K562 (cell line): ENCODE results near the gene DTNB.

Experiments
- ARHGAP35 ChIP-seq: fragments of 450-650 bp; IDR thresholded peaks from 2 replicates; pipeline ENCODE4 v1.6.1; 2018; ENCODE audit not compliant: partially characterized antibody
- BACH1 ChIP-seq: fragments of 200-800 bp; sonication (Bioruptor generic); IDR thresholded peaks from 2 replicates; pipeline ENCODE4 v1.6.1; 2016; ENCODE audit warnings: missing genetic modification characterization, missing compliant biosample characterization
- CEBPB ChIP-seq: fragments of 450-650 bp; IDR thresholded peaks from 2 replicates; pipeline ENCODE4 v1.6.1; 2016; ENCODE audit warnings: missing genetic modification characterization, missing compliant biosample characterization
- ETV6 ChIP-seq, 3 experiments: fragments of 150-350 bp in 1 of 3; sonication (generic) in 1 of 3; formaldehyde crosslinking in 1 of 3; IDR thresholded peaks; 2 replicates each; pipeline versions ENCODE4 v1.6.1 to v1.8.0; 2014 to 2022; ENCODE audit warnings: borderline replicate concordance in 2 of 3, low read depth in 2 of 3, antibody characterized with exemption in 1 of 3, low read length in 1 of 3, mild to moderate bottlenecking in 1 of 3, missing genetic modification reagents in 1 of 3
- FOSL1 ChIP-seq: fragments of 200-800 bp; sonication (Bioruptor generic); conservative IDR thresholded peaks from 2 replicates; pipeline ENCODE4 v1.6.1; 2016; ENCODE audit warnings: missing genetic modification characterization, missing compliant biosample characterization
- HNRNPLL ChIP-seq: fragments of 200-400 bp; formaldehyde crosslinking; IDR thresholded peaks from 2 replicates; pipeline ENCODE4 v1.6.1; 2017; ENCODE audit warnings: low read length, low read depth, mild to moderate bottlenecking; ENCODE audit not compliant: poor library complexity, severe bottlenecking
- KAT2B ChIP-seq: IDR thresholded peaks from one replicate; pipeline ENCODE4 v1.6.1; 2012; ENCODE audit warnings: low read depth, mild to moderate bottlenecking, control low read depth, inconsistent platforms, low read length, moderate library complexity
- MTA3 ChIP-seq: fragments of 450-650 bp; formaldehyde crosslinking; IDR thresholded peaks from 2 replicates; pipeline ENCODE4 v1.6.1; 2017; ENCODE audit warnings: mild to moderate bottlenecking, borderline replicate concordance
- POLR2A ChIP-seq: fragments of 450-650 bp; conservative IDR thresholded peaks from 2 replicates; pipeline ENCODE4 v1.6.1; 2016
- STAG1 ChIP-seq: sonication (generic); formaldehyde crosslinking; IDR thresholded peaks from 2 replicates; pipeline ENCODE4 v1.5.0; 2020; ENCODE audit warnings: missing genetic modification reagents, borderline replicate concordance
- TF ChIP-seq, protein P1 (sequence below), 3 experiments: IDR thresholded peaks in 2 of 3; conservative IDR thresholded peaks in 1 of 3; 2 replicates each; pipeline ENCODE4 v1.5.1; 2011 to 2012; ENCODE audit warnings: low read length in 3 of 3, mild to moderate bottlenecking in 3 of 3, control low read depth in 2 of 3, improper control_type of control experiment in 1 of 3, inconsistent platforms in 1 of 3, low read depth in 1 of 3, mixed read lengths in 1 of 3, moderate library complexity in 1 of 3; ENCODE audit not compliant: insufficient read depth in 2 of 3
- TF ChIP-seq, protein P2 (sequence below): sonication (generic); formaldehyde crosslinking; IDR thresholded peaks from 2 replicates; pipeline ENCODE4 v1.8.0; 2022; ENCODE audit warnings: mild to moderate bottlenecking, missing genetic modification reagents, borderline replicate concordance

DNA sequence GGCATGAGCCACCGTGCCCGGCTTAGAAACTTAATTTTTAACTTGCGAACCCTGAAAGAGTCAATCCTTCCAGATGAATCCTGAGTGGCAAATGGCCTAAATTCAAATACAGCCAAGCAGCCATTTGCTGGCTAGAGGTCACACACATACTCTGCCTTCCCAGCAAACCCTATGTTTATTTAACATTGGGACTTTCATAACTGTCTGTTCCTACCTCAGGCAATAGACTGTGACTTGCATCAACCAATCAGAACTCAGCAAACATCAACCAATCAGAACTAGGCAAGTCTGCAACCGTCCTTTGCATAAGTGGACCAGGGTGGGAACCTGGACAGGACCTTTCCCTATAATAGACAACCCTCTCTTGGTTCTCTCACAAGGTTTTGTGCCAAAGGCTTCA, 127.5 kb downstream of the DTNB start:
- TF ChIP-seq KAT2B (no peak), POLR2A (no peak), HNRNPLL (no peak), ETV6 (IDR thresholded peaks at IDR 0.05; ENCODE audit: borderline replicate concordance in 1 of 2, low read depth in 2 of 2, low read length in 1 of 2) (no peak), ETV6 (CRISPR knock-in tag; IDR thresholded peaks at IDR 0.05; ENCODE audit: borderline replicate concordance) (no peak), MTA3 (no peak), ARHGAP35 (no peak), BACH1 (no peak), FOSL1 (no peak), CEBPB (tag) (no peak), STAG1 (CRISPR knock-in tag) (no peak)
- TF ChIP-seq, protein P1, sequence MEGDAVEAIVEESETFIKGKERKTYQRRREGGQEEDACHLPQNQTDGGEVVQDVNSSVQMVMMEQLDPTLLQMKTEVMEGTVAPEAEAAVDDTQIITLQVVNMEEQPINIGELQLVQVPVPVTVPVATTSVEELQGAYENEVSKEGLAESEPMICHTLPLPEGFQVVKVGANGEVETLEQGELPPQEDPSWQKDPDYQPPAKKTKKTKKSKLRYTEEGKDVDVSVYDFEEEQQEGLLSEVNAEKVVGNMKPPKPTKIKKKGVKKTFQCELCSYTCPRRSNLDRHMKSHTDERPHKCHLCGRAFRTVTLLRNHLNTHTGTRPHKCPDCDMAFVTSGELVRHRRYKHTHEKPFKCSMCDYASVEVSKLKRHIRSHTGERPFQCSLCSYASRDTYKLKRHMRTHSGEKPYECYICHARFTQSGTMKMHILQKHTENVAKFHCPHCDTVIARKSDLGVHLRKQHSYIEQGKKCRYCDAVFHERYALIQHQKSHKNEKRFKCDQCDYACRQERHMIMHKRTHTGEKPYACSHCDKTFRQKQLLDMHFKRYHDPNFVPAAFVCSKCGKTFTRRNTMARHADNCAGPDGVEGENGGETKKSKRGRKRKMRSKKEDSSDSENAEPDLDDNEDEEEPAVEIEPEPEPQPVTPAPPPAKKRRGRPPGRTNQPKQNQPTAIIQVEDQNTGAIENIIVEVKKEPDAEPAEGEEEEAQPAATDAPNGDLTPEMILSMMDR (IDR thresholded peaks at IDR 0.05 in 2 of 3, conservative IDR thresholded peaks at IDR 0.05 in 1 of 3; ENCODE audit: insufficient read depth in 2 of 3, low read depth in 1 of 3, low read length in 3 of 3), result no peak
- TF ChIP-seq, protein P2, sequence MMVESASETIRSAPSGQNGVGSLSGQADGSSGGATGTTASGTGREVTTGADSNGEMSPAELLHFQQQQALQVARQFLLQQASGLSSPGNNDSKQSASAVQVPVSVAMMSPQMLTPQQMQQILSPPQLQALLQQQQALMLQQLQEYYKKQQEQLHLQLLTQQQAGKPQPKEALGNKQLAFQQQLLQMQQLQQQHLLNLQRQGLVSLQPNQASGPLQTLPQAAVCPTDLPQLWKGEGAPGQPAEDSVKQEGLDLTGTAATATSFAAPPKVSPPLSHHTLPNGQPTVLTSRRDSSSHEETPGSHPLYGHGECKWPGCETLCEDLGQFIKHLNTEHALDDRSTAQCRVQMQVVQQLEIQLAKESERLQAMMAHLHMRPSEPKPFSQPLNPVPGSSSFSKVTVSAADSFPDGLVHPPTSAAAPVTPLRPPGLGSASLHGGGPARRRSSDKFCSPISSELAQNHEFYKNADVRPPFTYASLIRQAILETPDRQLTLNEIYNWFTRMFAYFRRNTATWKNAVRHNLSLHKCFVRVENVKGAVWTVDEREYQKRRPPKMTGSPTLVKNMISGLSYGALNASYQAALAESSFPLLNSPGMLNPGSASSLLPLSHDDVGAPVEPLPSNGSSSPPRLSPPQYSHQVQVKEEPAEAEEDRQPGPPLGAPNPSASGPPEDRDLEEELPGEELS, result no peak
